Measurements from ENCODE around the gene H3-3A. TPM values are rescaled to one million over a fixed set of nuclear protein-coding genes. Genes with fewer than 3 reads are reported as not detected.
A peak's percentile ranks its signal among the peaks of the same experiment; 100 is the strongest.

H3-3A gene
- total RNA-seq, 1 experiment from 2014 or later = 635 TPM

DNA sequence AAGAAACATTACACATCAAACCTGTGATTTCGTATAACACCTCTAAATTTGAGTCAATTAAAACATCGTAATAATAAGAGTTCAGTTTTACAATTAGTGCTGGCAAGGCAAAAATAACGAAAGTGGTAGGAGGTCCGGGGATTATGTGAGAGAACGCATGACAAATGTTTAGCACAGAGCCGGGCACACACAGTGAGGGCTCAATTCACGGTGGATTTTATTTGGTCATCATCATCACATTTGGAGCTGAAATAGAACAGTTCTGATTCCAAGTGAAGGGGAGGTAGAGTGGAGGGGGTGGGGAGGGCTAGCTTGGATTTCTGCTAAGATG, 20.0 kb downstream of the H3-3A start:
- intact Hi-C loops (cut with micrococcal nuclease) = loop anchor here (2.0 to 5.0 kb wide), 2 partner anchors 18 to 40 kb away; no protein-coding TSS in a partner anchor

DNA sequence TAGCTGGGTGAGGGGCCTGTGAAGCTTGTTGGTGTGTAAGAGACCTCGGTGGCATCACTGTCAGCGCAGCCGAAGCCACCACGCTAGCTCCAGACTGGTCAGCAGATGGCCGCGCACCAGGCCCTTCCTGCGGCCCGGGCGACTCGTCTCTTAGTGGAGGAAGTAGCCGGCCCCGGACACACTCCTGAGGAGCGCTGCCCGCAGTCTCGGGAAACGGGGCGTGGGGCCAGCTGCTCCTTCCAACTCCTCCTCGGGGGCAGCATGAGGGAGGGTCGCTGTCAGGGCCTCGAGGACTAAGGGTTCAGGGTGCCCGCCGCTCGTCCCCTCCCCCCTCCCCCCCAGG, 20.4 kb downstream of the H3-3A start:
- Mint-ChIP-seq H3K36me3 (ENCODE audit: insufficient read depth, unreplicated experiment) (no peaks in the 10 kb centered on the region), H3K4me3 (ENCODE audit: unreplicated experiment) (peak overlapping the region; percentile 83), H3K27ac (ENCODE audit: low read depth, unreplicated experiment) (peak overlapping the region; percentile 24), H3K9me3 (ENCODE audit: unreplicated experiment) (no peaks in the 10 kb centered on the region), H3K27me3 (ENCODE audit: insufficient read depth, unreplicated experiment) (no peaks in the 10 kb centered on the region), H3K4me1 (ENCODE audit: insufficient read depth, unreplicated experiment) (peaks cover 6% of the 10 kb centered on the region)
- ChIA-PET CTCF (interaction anchor here (0.8 to 3.5 kb wide), 12 partner anchors 9 to 428 kb away, joined by 3 to 41 read pairs (median 4); no protein-coding TSS in a partner anchor), POLR2A (interaction anchor here (0.6 to 5.7 kb wide), 28 partner anchors 9 to 1910 kb away, joined by 3 to 99 read pairs (median 4); partner anchors contain the start of genes H3-3A, LIN9, SDE2 and SRP9)
- DNase-seq (ENCODE audit: unreplicated experiment) = peak; percentile 59
- TF ChIP-seq, protein P1, sequence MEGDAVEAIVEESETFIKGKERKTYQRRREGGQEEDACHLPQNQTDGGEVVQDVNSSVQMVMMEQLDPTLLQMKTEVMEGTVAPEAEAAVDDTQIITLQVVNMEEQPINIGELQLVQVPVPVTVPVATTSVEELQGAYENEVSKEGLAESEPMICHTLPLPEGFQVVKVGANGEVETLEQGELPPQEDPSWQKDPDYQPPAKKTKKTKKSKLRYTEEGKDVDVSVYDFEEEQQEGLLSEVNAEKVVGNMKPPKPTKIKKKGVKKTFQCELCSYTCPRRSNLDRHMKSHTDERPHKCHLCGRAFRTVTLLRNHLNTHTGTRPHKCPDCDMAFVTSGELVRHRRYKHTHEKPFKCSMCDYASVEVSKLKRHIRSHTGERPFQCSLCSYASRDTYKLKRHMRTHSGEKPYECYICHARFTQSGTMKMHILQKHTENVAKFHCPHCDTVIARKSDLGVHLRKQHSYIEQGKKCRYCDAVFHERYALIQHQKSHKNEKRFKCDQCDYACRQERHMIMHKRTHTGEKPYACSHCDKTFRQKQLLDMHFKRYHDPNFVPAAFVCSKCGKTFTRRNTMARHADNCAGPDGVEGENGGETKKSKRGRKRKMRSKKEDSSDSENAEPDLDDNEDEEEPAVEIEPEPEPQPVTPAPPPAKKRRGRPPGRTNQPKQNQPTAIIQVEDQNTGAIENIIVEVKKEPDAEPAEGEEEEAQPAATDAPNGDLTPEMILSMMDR (IDR thresholded peaks at IDR 0.05; ENCODE audit: unreplicated experiment) = no peak
- intact Hi-C loops (cut with micrococcal nuclease) = loop anchor here (1.0 to 5.0 kb wide), 3 partner anchors 18 to 39 kb away; no protein-coding TSS in a partner anchor
- BruUV-seq (replicated peaks) = TSS peak; percentile 73

More for the DNA sequence above, 20.0 kb downstream of the H3-3A start:
- Mint-ChIP-seq H3K36me3 (ENCODE audit: insufficient read depth, unreplicated experiment) (no peaks in the 10 kb centered on the region), H3K4me1 (ENCODE audit: insufficient read depth, unreplicated experiment) (peaks cover 6% of the 10 kb centered on the region), H3K27me3 (ENCODE audit: insufficient read depth, unreplicated experiment) (no peaks in the 10 kb centered on the region), H3K27ac (ENCODE audit: low read depth, unreplicated experiment) (peak overlapping the region; percentile 24), H3K4me3 (ENCODE audit: unreplicated experiment) (peak overlapping the region; percentile 83), H3K9me3 (ENCODE audit: unreplicated experiment) (no peaks in the 10 kb centered on the region)
- no peak for DNase-seq (ENCODE audit: unreplicated experiment)
- POLR2A ChIA-PET = interaction anchor here (0.7 to 5.7 kb wide), 17 partner anchors 9 to 1843 kb away, joined by 3 to 99 read pairs (median 8); partner anchors contain the start of genes H3-3A and SDE2
- TF ChIP-seq, protein P1 (IDR thresholded peaks at IDR 0.05; ENCODE audit: unreplicated experiment) = no peak
- BruUV-seq (replicated peaks) = no TSS peak
- CTCF ChIA-PET = interaction anchor here (0.6 to 3.5 kb wide), 10 partner anchors 9 to 427 kb away, joined by 3 to 41 read pairs (median 4); no protein-coding TSS in a partner anchor

DNA sequence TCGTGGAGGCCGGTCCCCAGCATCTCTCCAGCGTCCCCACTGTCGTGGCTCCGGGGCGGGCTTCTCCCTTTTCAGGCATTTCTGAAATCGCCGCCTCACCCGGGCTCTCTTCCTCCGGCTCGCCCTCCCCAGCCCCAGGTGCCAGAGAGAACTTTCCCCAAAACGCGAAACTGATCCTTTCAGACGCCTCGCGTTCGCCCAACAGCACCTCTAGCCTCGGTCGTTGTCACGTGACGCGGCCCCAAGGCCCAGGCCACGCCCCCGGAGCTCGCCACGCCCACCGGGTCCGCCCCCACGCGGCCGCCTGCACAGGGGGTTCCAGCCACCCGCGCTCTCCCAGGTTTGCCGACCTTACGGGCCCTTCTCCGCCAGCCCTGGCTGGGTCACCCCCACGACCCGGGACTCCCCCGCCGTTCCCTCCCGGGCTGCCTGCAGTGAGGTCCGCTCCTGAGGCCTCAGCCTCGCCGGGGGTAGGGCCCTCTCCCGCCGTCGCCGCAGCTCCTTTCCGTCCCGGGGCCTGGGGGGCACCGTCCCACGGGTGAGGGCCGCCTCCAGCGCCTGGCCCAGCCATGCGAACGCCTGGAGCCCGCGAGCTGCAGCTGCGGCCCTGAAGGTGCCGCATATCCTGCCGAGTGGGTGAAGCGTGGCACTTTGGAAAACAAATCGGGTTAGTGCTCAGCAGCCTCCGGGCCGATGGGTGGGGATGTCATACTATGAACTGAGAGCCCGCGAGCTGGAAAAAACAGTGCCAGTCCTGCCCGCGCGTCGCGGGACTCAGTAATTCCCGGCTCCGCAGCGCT, 21.0 kb downstream of the H3-3A start:
- CTCF ChIA-PET = interaction anchor here (0.5 to 3.5 kb wide), 19 partner anchors 9 to 879 kb away, joined by 3 to 41 read pairs (median 3); no protein-coding TSS in a partner anchor
- peak; percentile 97 for DNase-seq (ENCODE audit: unreplicated experiment)
- H3K27ac Mint-ChIP-seq (ENCODE audit: low read depth, unreplicated experiment) = peak overlapping the region; percentile 24
- H3K4me1 Mint-ChIP-seq (ENCODE audit: insufficient read depth, unreplicated experiment) = peaks cover 6% of the 10 kb centered on the region
- BruUV-seq (replicated peaks) = TSS peak; percentile 49
- no peaks in the 10 kb centered on the region for H3K9me3 Mint-ChIP-seq (ENCODE audit: unreplicated experiment)
- H3K36me3 Mint-ChIP-seq (ENCODE audit: insufficient read depth, unreplicated experiment) = no peaks in the 10 kb centered on the region
- H3K27me3 Mint-ChIP-seq (ENCODE audit: insufficient read depth, unreplicated experiment) = no peaks in the 10 kb centered on the region
- POLR2A ChIA-PET = interaction anchor here (0.6 to 5.7 kb wide), 33 partner anchors 10 to 1910 kb away, joined by 3 to 99 read pairs (median 4); partner anchors contain the start of genes ACBD3, H3-3A, LIN9 and SDE2
- intact Hi-C loops (cut with micrococcal nuclease) = loop anchor here (1.0 to 5.0 kb wide), 3 partner anchors 19 to 39 kb away; no protein-coding TSS in a partner anchor
- peak overlapping the region; percentile 83 for H3K4me3 Mint-ChIP-seq (ENCODE audit: unreplicated experiment)
- TF ChIP-seq, protein P1 (IDR thresholded peaks at IDR 0.05; ENCODE audit: unreplicated experiment) = no peak

DNA sequence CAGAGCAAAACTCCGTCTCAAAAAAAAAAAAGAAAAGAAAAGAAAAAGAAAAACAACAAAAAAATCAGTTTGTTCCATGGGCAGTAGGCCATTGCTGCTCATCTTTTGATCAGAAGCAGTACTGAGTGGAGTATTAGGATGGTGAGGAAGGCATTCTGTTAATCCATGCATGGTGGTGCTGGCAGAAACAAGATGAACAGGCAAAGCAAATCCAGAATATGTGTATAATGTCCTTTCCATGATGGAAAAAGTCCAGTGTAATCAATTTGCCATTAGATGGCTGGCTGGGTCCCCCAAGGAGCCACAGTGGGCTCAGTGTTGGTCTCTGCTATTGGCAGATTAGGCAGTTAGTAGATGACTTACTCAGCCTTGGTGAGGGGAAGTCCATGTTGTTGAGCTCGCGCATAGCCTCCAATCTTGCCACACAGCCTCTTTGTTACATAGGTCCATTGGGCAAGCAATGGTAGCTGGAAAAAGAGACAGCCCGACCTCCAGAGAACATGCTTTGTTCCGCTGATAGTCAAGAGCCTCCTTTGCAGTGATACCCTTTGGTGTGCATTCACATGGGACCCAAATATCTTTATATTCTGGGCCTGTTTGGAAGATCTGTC, 23.3 kb downstream of the H3-3A start:
- H3K9me3 Mint-ChIP-seq (ENCODE audit: unreplicated experiment) = no peaks in the 10 kb centered on the region
- BruUV-seq (replicated peaks) = no TSS peak
- intact Hi-C loops (cut with micrococcal nuclease) = no loop called here
- peaks cover 12% of the 10 kb centered on the region for H3K4me1 Mint-ChIP-seq (ENCODE audit: insufficient read depth, unreplicated experiment)
- H3K27ac Mint-ChIP-seq (ENCODE audit: low read depth, unreplicated experiment) = no peak overlapping the region
- H3K27me3 Mint-ChIP-seq (ENCODE audit: insufficient read depth, unreplicated experiment) = no peaks in the 10 kb centered on the region
- TF ChIP-seq, protein P1 (IDR thresholded peaks at IDR 0.05; ENCODE audit: unreplicated experiment) = no peak
- no peak for DNase-seq (ENCODE audit: unreplicated experiment)
- H3K36me3 Mint-ChIP-seq (ENCODE audit: insufficient read depth, unreplicated experiment) = no peaks in the 10 kb centered on the region
- POLR2A ChIA-PET = interaction anchor here (0.9 to 1.2 kb wide), 2 partner anchors 23 to 24 kb away, joined by 3 read pairs; partner anchors contain the start of gene H3-3A
- no peak overlapping the region for H3K4me3 Mint-ChIP-seq (ENCODE audit: unreplicated experiment)
- CTCF ChIA-PET = interaction anchor here (0.6 to 3.5 kb wide), 5 partner anchors 13 to 1517 kb away, joined by 3 to 41 read pairs (median 6); no protein-coding TSS in a partner anchor
